ENCODE measurements around the gene GLT1D1.

DNA sequence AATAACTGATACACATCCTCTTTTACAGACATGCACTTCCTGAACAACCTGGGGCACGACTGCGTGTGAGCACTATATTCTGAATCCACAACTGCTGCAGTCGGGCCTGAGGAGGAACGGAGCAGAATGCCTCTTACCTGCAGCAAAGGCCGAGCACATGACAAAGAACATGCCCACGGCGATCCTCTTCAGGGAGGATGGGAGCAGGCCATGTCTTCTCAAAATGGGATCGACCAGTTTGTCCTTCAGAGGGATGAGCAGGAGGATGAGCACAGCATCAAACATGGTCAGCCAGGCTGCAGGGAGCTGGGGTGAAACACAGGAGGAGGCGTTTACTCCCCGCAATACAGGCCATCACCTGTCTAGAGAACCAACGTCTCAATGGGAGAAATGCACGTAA lies 44.6 kb upstream of the GLT1D1 start:
- TF ChIP-seq POLR2AphosphoS5 (IDR thresholded peaks at IDR 0.05; ENCODE audit: borderline replicate concordance, low read depth, low read length) (no peak), EZH2 (IDR thresholded peaks at IDR 0.05) (no peak)

All from SK-N-MC (cell line).